HG03196 (cell line): ENCODE data around the gene MS4A5.

ENCODE experiments used
- ATAC-seq: cut with Tn5 transposase; IDR thresholded peaks from one replicate; pipeline ENCODE4 v1.9.1; 2021; ENCODE audit not compliant: unreplicated experiment

MS4A5 gene

GRCh38 chr11:60477035-60477445 lies 47.7 kb downstream of the MS4A5 start:
- no peak for ATAC-seq

GRCh38 chr11:60482361-60482760 lies 53.0 kb downstream of the MS4A5 start:
- ATAC-seq, result no peak

- peak; percentile 93 for ATAC-seq
Observed at GRCh38 chr11:60485987-60486386, 56.6 kb downstream of the MS4A5 start.

GRCh38 chr11:60492488-60493009 lies 63.2 kb downstream of the MS4A5 start, which contains the start of gene MS4A12:
Gene MS4A12, plus strand, starts transcription at chr11:60492778. Its CDS starts 4,541 bp downstream, at chr11:60497319.
- no peak for ATAC-seq

- ATAC-seq, result no peak
Observed at GRCh38 chr11:60493454-60493853, 64.1 kb downstream of the MS4A5 start.
